Small intestine (tissue), 7 donors: Measurements from ENCODE around the gene PRKAG2. TPM values are rescaled to one million over a fixed set of nuclear protein-coding genes. Genes with fewer than 3 reads are reported as not detected.

Source experiments
- DNase-seq, 2 donors: peaks; one replicate each; pipeline versions ENCODE4 v3.0.0 to v3.0.0-alpha.2; 2013
- FAIRE-seq: peaks from 2 replicates; lab custom pipeline; 2012; peaks lifted over from hg19 to GRCh38; lab: Jason Lieb, UNC
- H3K27ac ChIP-seq, 3 donors: one replicate each; pipeline ENCODE4 v1.5.1; 2013; ENCODE audit warnings: low read length in 2 of 3, mild to moderate bottlenecking in 2 of 3, control low read depth in 1 of 3, inconsistent platforms in 1 of 3, low read depth in 1 of 3, moderate library complexity in 1 of 3
- H3K27me3 ChIP-seq, 3 donors: one replicate each; pipeline ENCODE4 v1.6.1; 2013; ENCODE audit warnings: low read length in 3 of 3, inconsistent platforms in 1 of 3; ENCODE audit not compliant: control insufficient read depth in 3 of 3, insufficient read depth in 3 of 3
- H3K36me3 ChIP-seq, 3 donors: one replicate each; pipeline ENCODE4 v1.6.1; 2013; ENCODE audit warnings: low read length in 3 of 3, inconsistent platforms in 1 of 3, low read depth in 1 of 3, mild to moderate bottlenecking in 1 of 3, moderate library complexity in 1 of 3; ENCODE audit not compliant: control insufficient read depth in 3 of 3, insufficient read depth in 2 of 3
- H3K4me1 ChIP-seq, 3 donors: one replicate each; pipeline ENCODE4 v1.6.1; 2013; ENCODE audit warnings: low read length in 2 of 3, inconsistent platforms in 1 of 3, low read depth in 1 of 3, mild to moderate bottlenecking in 1 of 3, moderate library complexity in 1 of 3; ENCODE audit not compliant: control insufficient read depth in 3 of 3, insufficient read depth in 2 of 3
- H3K4me3 ChIP-seq, 3 donors: one replicate each; pipeline ENCODE4 v1.5.1; 2013; ENCODE audit warnings: low read length in 3 of 3, control low read depth in 1 of 3, inconsistent platforms in 1 of 3, low read depth in 1 of 3, mild to moderate bottlenecking in 1 of 3, moderate library complexity in 1 of 3
- H3K9me3 ChIP-seq, 2 donors: one replicate each; pipeline ENCODE4 v1.6.1; 2013; ENCODE audit warnings: low read depth in 1 of 2, low read length in 1 of 2; ENCODE audit not compliant: control insufficient read depth in 2 of 2, insufficient read depth in 1 of 2
- WGBS, 3 donors: extraction: QIAGEN DNeasy Blood & Tissue Kit; methylation state at CpG; one replicate each; pipeline ENCODE4 v1.1.7; 2013; 5-methylcytosine and 5-hydroxymethylcytosine counted together
- polyA plus RNA-seq, 4 donors: library from polyadenylated mRNA; stranded (reverse) in 3 of 4; unstranded in 1 of 4; fragments of 200-250 nt in 3 of 4; fragments of 120-200 nt in 1 of 4; gene quantifications; one replicate each; pipeline versions ENCODE4 v1.2.1 to v1.2.3, GENCODE V29; 2013
- donor health status: healthy with polysubstance abuse.
- donor health status: control.
- donor health status: control.
- donor health status: Bipolar disorder and iron deficiency.
- donor health status: healthy.

Gene PRKAG2
- polyA plus RNA-seq, 4 donors = 26.3 to 57.9 (median 49.4) TPM

DNA sequence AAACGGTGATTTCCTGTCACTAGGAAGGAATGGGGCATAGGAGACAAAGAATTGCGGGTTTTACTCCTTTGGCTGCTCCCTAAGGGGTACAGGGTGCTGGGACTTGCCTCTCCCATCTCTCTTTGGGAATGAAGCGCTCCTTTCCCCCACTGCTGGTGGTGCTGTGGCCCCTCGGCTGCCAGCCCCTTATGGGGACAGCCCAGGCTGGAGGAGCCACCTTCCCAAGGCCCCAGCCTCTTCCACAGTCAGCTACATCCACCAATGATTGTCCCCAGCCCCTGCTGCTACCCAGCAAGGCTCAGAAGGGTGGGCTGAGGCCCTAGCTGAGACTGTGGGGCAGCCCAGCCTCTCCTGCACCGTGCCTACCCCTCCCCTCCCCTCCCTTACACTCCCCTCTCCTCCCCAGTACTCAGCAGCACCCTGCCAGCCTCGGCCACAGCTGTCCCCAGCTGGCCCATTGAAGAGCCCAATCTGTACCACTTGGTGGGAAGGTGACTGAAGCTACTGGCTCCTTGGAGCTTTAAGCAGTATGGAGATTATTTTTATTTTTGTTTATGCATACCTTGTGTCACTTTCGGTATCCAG lies 19.0 kb downstream of the PRKAG2 start:
- WGBS, 3 donors = 63 to 71% (median 66%) methylated on average over 7 of the region's 7 CpGs
- no peak for DNase-seq

DNA sequence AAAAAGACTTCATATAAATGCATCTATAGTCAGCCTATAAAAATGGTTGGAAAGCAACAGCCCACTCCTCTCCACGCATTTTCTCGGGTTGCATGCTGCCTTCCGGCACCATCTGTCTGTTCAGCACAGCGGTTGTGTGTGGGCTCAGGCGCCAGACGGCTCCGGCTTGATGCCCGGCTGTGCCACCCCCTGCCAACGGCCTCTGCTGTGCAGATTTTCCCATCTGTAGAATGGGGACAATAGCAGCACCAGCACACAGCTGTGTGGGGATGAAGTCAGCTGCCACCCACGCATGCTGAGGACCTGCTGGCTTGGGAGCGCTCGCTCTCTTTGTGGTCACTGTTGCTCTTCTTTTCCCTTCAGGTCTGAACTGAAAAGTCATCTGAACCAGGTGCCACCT lies 19.5 kb downstream of the PRKAG2 start:
- H3K36me3 ChIP-seq = peaks cover 0 to 53% (median 0%) of the 10 kb centered on the region in 3 donors
- H3K27ac ChIP-seq = no peak overlapping the region
- DNase-seq (no peak), FAIRE-seq (no peak)
- H3K4me3 ChIP-seq = no peak overlapping the region
- no peaks in the 10 kb centered on the region for H3K27me3 ChIP-seq
- WGBS, 3 donors = 90 to 93% (median 90%) methylated on average over 12 of the region's 12 CpGs
- no peaks in the 10 kb centered on the region for H3K9me3 ChIP-seq
- H3K4me1 ChIP-seq = peaks cover 0 to 20% (median 2%) of the 10 kb centered on the region in 3 donors

More for the DNA sequence above, 19.0 kb downstream of the PRKAG2 start:
- H3K4me1 ChIP-seq = peaks cover 0 to 17% (median 2%) of the 10 kb centered on the region in 3 donors
- FAIRE-seq = no peak
- H3K27ac ChIP-seq = no peak overlapping the region
- H3K4me3 ChIP-seq = no peak overlapping the region
- H3K9me3 ChIP-seq = no peaks in the 10 kb centered on the region
- no peaks in the 10 kb centered on the region for H3K27me3 ChIP-seq
- peaks cover 0 to 58% (median 0%) of the 10 kb centered on the region in 3 donors for H3K36me3 ChIP-seq

DNA sequence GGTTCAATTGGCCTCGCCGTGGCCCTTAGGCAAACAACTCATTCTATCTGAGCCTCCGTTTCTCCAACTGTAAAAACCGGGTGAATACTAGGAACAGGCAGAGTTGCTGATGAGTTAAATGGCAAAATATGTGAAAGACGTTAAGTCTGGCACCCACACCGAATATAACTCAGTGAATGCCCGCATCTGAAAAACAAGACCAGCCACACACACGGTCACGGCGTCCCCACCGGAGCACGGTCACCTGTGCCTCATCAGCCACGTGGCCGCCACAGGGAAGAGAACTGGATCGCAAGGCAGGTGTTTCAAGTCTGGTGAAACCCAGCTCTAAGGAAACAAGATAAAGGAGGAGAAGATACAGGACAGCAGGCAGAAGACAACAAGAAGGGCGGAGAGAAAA lies 20.4 kb downstream of the PRKAG2 start:
- DNase-seq (no peak), FAIRE-seq (no peak)
- H3K9me3 ChIP-seq = no peaks in the 10 kb centered on the region
- peaks cover 0 to 25% (median 2%) of the 10 kb centered on the region in 3 donors for H3K4me1 ChIP-seq
- H3K27ac ChIP-seq = no peak overlapping the region
- no peak overlapping the region for H3K4me3 ChIP-seq
- H3K36me3 ChIP-seq = peaks cover 0 to 53% (median 0%) of the 10 kb centered on the region in 3 donors
- no peaks in the 10 kb centered on the region for H3K27me3 ChIP-seq
- 88 to 91% (median 90%) methylated on average over 16 of the region's 16 CpGs for WGBS, 3 donors

DNA sequence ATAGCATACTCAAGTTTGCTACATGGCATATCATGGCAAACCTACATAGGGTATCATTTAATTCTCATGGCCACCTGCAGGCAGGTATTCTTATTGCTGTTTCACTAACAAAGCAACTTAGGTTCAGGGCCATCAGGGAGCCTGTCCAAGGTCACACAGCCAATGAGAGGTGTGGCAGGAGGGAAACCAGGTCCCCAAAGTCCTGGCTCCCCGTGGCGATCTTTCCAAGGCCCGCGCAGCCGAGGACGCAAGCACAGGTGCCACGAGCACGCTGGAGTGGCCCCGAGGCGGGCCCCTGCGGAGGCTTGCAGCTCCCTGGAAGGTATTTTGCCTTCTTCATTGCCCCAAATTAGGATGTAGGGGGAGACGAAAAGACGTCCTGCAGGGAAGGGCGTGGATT lies 20.8 kb downstream of the PRKAG2 start:
- Histone ChIP-seq H3K4me3 (no peak overlapping the region), H3K4me1 (peaks cover 0 to 27% (median 2%) of the 10 kb centered on the region in 3 donors), H3K36me3 (peaks cover 0 to 52% (median 0%) of the 10 kb centered on the region in 3 donors), H3K27ac (no peak overlapping the region), H3K9me3 (no peaks in the 10 kb centered on the region), H3K27me3 (no peaks in the 10 kb centered on the region)
- DNase-seq (no peak), FAIRE-seq (no peak)
- WGBS, 3 donors = 84 to 90% (median 87%) methylated on average over 14 of the region's 14 CpGs

DNA sequence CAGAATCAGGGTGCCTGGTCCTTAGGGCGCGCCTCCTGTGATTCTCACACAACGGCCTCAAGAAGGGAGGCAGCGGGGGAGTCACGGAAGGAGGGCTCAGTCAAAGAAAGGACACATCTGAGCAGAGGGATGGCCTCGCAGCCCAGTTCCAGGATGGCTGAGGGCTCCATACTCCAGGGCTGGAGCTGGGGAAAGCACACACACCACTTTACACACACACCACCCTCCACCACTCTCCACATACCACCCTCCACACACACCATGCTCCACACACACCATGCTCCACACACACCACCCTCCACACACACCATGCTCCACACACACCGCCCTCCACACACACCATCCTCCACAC lies 22.2 kb downstream of the PRKAG2 start:
- H3K36me3 ChIP-seq = peaks cover 0 to 57% (median 0%) of the 10 kb centered on the region in 3 donors
- peaks cover 0 to 19% (median 0%) of the 10 kb centered on the region in 3 donors for H3K4me1 ChIP-seq
- H3K27ac ChIP-seq = no peak overlapping the region
- FAIRE-seq = no peak
- no peak for DNase-seq
- H3K4me3 ChIP-seq = no peak overlapping the region
- H3K9me3 ChIP-seq = no peaks in the 10 kb centered on the region
- WGBS, 3 donors = 79 to 86% (median 82%) methylated on average over 7 of the region's 7 CpGs
- H3K27me3 ChIP-seq = no peaks in the 10 kb centered on the region

DNA sequence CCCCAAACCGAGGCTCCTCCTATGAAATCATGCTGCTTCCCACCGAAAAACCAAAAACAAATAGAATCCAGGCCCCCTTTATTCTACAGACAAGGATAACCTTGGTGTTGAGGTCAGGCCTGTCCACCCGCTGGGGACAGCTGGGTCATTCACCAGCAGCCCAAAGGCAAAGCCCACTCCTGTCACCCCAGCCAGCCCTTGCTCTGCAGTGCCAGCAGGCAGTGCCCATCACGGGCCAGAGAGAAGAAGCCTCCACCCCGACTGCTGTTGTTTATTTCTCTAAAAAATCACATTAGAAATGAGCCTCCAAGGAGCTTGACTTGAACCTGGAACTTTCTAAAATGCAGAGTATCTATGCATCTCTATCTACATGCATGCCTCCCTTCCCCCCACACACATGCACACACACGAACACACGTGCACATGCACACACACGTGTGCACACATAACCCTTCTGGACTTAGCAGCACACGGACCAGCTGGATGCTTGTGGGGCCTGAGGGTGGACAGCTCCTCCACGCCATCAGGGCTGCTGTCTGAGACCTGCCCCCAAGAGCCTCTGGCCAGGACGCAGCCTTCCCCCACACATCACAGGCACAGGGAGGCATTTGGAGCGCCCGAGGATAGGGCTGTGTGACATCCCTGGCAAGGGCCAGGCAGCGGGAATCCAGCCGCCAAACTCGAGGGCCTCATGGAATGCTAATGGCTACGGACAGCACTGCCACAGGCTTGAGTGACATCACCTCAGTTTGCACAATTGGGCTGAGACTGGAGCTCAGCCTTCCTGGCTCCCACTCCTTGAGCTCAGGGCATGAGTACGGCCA lies 22.8 kb downstream of the PRKAG2 start:
- DNase-seq (no peak), FAIRE-seq (no peak)
- peaks cover 0 to 19% (median 0%) of the 10 kb centered on the region in 3 donors for H3K4me1 ChIP-seq
- 74 to 83% (median 79%) methylated on average over 18 of the region's 18 CpGs for WGBS, 3 donors
- H3K27me3 ChIP-seq = no peaks in the 10 kb centered on the region
- no peak overlapping the region for H3K4me3 ChIP-seq
- H3K36me3 ChIP-seq = peaks cover 0 to 57% (median 0%) of the 10 kb centered on the region in 3 donors
- no peaks in the 10 kb centered on the region for H3K9me3 ChIP-seq
- H3K27ac ChIP-seq = no peak overlapping the region

DNA sequence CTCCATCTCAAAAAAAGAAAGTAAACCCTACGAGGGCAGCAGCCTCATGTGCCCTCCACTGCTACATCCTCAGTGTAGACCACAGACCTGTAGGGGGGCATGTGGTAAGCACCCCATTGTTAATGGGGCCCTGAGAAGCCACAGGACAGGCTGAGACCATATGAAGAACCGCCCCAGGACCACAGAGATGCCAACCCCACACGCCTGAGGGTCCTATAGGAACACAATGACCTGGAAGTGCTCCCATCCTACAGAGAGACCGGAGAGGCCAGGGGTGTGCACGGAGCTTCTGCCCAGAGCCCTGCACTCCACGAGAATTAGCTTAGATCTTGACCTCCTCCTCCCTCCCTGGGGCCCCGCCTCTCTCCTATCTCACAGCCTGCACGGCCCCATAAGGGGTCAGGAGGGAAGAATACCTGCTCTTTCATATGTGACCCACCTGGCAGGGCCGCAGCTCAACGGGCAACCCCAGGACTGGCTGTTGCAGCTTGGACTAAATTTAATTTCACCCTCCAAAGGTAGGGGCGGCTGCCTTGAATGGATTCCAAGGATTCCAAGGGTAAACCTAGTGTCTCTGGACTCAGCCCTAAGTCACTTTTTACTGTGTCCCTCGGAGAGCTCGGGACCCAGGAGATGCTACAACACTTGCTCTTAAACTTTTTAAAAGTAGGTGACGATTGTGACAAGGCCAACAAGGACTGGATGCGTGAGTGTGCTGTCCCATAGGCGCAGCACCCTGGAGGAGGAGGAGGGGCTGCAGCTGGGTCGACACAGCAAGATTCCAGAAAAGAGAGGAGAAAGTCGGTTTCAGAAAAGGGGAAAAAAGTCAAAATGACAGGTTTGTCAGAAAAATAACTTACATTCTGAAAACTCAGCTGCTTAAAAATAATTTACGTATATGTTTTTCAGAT lies 24.2 kb downstream of the PRKAG2 start:
- no peak overlapping the region for H3K4me3 ChIP-seq
- H3K27ac ChIP-seq = no peak overlapping the region
- FAIRE-seq = no peak
- peaks cover 0 to 59% (median 0%) of the 10 kb centered on the region in 3 donors for H3K36me3 ChIP-seq
- no peaks in the 10 kb centered on the region for H3K27me3 ChIP-seq
- peak in 1 of 2 donors; percentile 32 for DNase-seq
- H3K9me3 ChIP-seq = no peaks in the 10 kb centered on the region
- 72 to 83% (median 80%) methylated on average over 19 of the region's 19 CpGs for WGBS, 3 donors
- H3K4me1 ChIP-seq = peaks cover 0 to 19% (median 0%) of the 10 kb centered on the region in 3 donors

DNA sequence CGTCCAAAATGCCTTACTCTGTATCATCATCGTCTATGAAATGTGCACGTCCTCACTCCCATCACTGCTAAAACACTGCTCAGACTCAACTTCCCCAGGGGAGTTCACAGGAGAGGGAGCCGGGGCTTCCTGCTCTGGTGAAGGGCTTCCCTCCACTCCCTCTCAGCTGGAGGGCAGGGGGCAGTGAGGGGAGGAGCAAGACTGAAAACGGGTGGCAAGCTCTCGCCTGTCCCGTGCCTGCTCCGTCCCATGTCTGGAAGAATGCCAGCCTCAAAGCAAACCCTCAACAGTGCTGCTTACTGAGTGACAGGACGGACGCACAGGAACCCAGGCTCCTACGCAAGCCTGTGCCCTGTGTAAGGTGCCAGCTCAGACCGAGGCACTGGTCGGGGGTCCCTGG lies 25.1 kb downstream of the PRKAG2 start:
- Histone ChIP-seq H3K4me1 (peaks cover 0 to 19% (median 0%) of the 10 kb centered on the region in 3 donors), H3K4me3 (no peak overlapping the region), H3K27ac (no peak overlapping the region), H3K9me3 (no peaks in the 10 kb centered on the region), H3K27me3 (no peaks in the 10 kb centered on the region), H3K36me3 (peaks cover 0 to 61% (median 0%) of the 10 kb centered on the region in 3 donors)
- FAIRE-seq (no peak), DNase-seq (no peak)
- 53 to 72% (median 69%) methylated on average over 13 of the region's 13 CpGs for WGBS, 3 donors
